ENCODE results near the gene RNF175.
"Not testable (repeated sequence)": the region's sequence is repeated elsewhere in the genome, so short reads cannot be mapped to it uniquely, and the experiment has no call there.

RNF175 gene

DNA sequence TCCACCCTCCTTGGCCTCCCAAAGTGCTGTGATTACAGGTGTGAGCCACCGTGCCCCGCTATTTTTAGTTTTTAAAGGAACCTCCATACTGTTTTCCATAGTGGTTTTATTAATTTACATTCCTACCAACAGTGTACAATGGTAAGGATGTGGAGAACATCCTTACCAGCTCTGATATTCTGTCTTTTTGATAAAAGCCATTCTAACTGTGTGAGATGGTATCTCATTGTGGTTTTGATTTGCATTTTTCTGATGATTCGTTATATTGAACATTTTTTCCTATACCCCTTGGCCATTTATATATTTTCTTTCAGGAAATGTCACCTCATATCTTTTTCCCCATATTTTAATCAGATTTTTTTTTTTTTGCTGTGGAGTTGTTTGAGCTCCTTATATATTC lies 90.0 kb downstream of the RNF175 start:
- DNase-seq, result no peak

DNA sequence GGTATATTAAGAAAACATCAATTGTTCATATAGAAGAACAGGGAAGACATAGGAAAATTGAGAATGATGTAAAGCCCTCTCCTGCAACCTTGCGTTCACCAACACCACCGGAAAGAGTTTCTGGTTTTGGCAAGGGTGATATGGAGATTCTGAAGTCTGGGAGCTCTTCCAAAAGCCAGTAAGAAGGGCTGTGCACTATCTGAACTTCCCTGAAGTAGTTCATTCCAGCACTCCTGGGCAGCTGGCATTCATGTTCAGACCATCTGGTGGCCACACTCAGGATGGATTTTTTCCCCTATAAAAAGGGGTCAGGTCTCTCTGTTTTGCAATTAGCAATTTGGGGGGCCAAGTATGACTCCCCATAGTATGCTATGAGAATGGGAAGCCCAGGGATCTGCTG lies 91.2 kb downstream of the RNF175 start:
- DNase-seq, result no peak

DNA sequence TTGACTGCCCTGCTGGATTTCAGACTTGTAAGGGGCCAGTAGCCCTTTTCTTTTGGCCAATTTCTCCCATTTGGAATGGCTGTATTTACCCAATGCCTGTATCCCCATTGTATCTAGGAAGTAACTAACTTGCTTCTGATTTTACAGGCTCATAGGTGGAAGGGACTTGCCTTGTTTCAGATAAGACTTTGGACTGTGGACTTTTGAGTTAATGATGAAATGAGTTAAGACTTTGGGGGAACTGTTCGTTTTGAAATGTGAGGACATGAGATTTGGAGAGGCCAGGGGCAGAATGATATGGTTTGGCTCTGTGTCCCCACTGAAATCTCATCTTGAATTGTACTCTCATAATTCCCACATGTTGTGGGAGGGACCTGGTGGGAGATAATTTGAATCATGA lies 93.3 kb downstream of the RNF175 start:
- DNase-seq, result not testable (repeated sequence)

DNA sequence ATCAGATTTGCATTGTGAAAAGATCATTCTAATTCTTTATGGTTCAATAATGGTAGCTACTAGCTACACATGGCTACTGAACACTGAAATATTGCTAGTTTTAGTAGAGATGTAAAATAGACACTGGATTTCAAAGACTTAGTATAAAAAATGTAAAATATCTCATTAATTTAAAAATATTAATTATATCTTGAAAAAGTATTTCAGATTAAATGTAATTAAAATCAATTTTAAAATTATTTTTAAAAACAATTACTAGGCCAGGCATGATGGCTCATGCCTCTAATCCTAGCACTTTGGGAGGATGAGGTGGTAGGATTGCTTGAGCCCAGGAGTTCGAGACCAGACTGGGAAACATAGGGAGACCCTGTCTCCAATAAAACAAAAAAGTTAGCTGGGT lies 96.2 kb downstream of the RNF175 start:
- no peak for DNase-seq

DNA sequence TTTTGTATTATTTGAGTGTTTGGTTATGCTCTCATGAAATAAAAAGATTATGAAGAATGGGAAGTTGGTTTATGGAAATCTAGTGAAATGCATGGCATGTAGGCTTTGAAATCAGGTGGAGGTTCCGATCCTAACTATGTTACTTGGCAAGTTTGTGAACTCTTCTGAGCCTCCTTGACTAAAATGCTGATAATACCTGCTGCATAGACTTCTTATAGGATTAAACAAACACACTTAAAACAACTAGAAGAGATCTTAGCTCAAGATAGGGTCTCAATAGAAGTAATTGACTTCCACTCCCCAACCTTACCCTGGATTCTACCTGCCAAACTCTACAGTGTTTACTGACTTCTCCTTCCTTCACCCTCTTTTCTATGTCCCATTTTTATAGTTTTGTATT lies 97.9 kb downstream of the RNF175 start:
- DNase-seq, result no peak

DNA sequence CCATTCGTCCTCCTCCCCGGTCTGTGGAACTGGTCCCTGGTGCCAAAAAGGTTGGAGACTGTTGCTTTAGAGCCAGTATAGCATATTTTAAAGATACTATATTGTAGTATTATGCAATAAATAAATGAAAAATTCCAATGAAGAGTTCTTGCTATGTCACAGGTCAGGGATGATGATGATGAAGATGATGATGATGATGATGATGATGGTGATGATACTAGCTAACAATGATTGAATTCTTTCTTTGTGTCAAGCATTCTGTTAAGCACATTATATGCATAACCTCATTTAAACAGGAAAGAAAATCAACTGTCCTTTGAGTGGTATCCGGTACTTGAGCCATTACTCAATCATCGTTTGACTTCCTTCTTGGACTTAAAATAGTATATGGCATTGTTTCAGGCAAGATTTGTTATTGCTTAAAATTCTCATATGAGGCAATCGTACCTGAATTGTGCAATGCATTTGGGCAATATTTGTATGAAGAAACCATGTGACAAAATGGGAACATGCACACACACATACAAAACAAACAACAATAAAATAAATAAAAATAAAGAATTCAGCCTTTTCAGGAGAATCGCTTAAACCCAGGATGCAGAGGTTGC lies 98.5 kb downstream of the RNF175 start:
- DNase-seq, result no peak

All from COR-L47 (cell line).